Peyer's patch (tissue), 4 donors: ENCODE measurements around the gene DNM3.

ENCODE experiments used
- POLR2A ChIP-seq, 2 donors: fragments of 450-650 bp; IDR thresholded peaks; one replicate each; pipeline ENCODE4 v1.5.1; 2017; ENCODE audit warnings: antibody characterized with exemption in 2 of 2, mild to moderate bottlenecking in 2 of 2, moderate library complexity in 2 of 2
- TF ChIP-seq, protein P1 (sequence below), 6 experiments: fragments of 450-650 bp in 4 of 6; fragments of 200-600 bp in 2 of 6; sonication (generic) in 1 of 6; IDR thresholded peaks; one replicate each; pipeline ENCODE4 v1.5.1; 2017 to 2019; ENCODE audit warnings: antibody characterized with exemption in 6 of 6, mild to moderate bottlenecking in 3 of 6, moderate library complexity in 1 of 6

DNA sequence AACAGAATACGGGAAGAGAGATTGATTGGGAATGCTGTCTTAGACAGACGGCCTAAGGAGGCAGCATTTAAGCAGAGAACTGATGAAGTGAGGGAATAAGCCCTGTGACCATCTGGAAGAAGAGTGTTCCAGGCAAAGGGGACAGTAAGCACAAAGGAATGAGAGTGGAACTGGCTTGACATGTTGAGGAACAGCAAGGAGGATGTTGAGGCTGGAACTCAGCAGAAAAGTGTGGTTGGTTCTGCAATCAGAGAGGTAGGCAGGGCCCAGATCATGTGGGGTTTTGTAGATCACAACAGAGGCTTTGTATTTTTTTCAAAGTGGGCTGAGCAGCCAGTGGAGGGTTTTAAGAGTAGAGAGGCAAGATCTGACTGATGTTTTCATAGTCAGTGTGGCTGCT lies 157.4 kb downstream of the DNM3 start:
- TF ChIP-seq, protein P1, sequence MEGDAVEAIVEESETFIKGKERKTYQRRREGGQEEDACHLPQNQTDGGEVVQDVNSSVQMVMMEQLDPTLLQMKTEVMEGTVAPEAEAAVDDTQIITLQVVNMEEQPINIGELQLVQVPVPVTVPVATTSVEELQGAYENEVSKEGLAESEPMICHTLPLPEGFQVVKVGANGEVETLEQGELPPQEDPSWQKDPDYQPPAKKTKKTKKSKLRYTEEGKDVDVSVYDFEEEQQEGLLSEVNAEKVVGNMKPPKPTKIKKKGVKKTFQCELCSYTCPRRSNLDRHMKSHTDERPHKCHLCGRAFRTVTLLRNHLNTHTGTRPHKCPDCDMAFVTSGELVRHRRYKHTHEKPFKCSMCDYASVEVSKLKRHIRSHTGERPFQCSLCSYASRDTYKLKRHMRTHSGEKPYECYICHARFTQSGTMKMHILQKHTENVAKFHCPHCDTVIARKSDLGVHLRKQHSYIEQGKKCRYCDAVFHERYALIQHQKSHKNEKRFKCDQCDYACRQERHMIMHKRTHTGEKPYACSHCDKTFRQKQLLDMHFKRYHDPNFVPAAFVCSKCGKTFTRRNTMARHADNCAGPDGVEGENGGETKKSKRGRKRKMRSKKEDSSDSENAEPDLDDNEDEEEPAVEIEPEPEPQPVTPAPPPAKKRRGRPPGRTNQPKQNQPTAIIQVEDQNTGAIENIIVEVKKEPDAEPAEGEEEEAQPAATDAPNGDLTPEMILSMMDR (IDR thresholded peaks at IDR 0.05): no peak
- TF ChIP-seq POLR2A (IDR thresholded peaks at IDR 0.05): no peak
